Measurements from ENCODE around the gene RUNX1.

RUNX1 gene

DNA sequence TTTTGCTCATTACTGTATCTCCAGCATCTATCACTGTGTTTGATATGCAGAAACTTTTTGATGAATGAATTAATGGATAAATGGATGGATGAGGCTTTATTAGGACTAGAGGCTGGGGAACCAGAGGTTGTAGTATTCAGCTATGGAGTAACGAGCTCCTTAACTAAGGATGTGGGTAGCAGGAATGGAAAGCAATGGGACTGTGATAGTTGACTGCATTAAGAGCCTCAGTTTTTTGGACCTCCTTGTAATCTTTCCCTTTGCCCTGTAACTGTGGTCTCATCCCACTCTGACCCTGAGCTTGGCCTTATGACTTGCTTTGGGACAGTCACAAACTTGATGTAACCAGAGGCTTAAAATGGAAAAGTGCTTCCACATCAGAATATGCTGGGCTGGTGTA, 9.0 kb upstream of the RUNX1 start:
- no peak for DNase-seq

DNA sequence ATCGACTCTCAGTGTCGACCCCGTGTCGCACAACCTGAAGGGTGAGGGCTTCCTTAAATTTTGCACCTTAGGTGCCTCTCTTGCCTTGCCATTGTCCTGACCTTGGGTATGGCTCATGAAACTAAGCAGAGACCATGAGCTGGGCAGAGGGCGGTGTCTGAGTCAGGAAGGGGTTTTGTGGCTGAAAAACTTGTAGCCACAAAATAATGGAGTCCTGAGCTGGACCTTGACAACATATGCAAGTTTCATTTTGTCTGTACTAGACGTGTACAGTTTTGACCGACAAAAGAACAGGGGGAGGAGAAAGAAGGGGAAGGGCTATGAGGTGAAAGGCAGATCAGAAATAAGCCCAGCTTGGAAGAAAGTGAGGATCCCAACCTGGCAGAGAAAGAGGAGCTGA, 8.3 kb upstream of the RUNX1 start:
- no peak for DNase-seq

DNA sequence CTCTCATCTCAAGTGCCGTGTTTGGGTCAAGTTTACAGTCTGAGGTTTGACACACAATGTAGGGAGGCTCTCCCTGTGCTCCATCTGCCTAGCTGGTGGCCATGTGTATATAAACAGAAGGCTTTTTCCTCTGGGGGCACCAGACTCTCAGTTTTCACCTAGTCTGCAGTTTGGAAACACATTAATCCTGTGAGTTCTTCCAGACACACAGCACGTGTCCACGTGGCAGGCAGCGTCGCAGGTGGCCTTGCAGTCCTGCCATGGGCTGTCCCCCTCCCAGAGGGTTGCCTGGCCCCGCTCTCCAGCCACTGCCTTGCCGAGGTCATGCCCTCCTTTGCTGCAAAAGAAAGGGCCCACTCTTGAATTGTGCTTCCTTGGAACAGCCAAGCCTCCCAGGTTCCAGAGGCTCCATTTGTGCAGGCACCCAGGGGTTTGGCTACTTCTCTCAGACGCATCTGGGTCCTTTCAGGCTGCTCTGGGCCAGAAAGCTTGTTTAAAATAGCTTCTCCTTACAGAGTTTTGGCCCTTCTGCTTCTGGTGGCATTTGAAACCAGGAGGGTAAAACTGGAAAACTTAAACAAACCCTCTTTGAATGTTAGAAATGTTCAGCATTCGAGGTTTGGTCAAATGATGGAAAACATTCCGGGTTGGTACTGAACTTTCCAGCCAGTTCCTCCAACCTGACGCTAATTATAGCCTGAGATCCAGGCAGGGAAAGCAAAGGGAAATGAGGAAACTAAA, 4.4 kb upstream of the RUNX1 start:
- DNase-seq: no peak

DNA sequence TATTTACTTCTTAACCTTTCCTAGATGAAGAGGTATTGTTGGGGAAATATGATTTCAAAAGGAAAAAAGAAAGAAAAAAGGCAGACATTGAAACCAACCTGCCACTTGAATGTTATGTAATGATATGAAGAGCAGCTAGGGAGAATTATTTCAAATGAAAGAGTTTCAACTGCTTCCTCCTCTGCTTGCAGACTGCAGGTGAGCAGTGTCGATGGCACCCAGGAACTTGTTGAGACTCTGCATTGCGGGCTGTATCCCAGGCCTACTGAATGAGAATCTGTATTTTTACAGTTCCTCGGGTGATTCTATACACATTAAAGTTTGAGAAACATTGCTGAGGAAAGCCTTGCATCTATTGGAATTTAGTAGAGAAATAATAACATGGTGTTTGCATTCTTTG, 3.7 kb upstream of the RUNX1 start:
- no peak for DNase-seq

DNA sequence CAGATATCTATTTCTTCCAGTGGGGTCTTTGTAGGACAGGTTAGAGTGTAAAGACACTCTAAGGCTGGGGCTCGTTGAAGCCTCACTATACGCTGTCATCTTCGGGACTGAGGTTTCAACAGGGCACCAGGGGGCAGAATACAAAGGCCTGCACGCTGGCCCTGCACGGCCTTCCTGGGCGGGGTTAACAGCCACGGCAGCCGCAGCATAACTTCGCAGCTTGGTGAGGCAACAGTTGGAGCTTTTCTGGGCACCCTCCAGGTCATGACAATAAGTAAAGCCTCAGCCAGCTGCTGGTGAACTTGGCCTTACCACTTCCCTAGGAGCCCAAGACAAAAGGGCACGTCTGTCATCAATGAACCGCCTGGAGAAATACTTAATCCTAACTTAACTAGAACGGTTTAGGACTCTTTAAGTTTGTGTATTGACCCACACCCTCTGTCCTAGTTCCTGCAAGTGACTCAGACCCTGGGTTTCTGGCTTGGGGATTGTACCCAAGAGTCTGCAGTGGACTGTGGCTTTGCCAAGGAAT, 2.3 kb upstream of the RUNX1 start:
- DNase-seq: peak; percentile 83

DNA sequence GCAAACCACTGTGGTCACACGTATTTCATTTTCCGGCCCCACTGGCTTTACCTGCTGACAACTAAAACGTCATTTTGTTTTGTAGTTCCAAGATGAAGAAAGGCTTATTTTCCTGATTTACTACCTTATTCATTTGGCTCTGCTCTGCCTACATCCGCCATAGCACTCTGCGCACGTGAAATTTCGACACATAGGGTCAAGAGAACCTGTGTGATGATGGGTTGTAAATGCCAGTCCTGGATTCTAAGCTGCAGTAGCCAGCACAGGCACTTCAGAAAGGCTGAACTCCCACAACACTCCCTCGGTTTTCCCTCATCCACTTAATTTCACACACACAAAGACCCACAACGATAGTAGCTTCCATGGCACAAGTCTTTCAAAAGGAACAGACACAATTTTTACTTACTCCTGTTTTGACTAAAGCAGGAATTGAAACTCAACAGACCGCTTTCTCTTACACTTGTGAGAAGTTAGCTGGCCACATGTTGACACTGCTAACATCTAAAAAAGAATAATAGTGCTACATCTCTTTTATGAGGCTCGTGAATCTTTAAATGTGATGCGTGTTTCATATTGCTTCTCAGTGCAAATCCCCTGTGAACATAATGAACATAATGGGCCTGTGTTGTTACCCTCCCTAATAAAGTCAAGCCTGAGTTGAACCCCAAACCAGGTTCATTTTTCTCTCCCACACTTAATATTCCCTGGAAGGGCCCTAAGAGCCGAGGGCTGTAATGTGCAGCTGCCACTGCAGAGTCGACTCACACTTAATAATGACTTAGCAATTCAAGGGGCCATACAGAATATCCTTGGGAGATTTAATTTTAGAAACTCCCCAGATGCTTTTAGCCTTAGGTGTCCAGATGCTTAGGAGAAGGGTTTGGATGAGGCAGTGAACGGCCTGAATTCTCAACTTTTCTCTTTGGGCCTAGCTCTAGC, 1.5 kb upstream of the RUNX1 start:
- no peak for DNase-seq

DNA sequence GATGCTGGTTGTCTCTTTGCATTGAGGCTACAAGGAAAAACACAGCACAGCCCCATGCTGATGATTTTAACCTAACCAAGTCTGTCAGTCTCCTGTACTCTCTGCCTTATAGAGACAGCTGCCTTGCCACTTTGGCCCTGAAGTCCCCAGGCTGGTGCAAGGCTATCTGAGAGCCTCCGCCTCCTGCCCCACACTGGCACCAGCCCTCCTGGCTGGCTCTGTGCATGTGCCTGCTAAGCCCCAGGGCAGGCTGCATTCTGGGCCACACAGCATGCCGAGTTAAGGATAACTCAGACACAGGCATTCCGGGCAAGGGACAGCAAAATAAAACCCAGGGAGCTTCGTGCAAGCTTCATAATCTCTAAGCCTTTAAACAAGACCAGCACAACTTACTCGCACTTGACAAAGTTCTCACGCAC, 910 bp downstream of the RUNX1 start:
- DNase-seq: no peak

DNA sequence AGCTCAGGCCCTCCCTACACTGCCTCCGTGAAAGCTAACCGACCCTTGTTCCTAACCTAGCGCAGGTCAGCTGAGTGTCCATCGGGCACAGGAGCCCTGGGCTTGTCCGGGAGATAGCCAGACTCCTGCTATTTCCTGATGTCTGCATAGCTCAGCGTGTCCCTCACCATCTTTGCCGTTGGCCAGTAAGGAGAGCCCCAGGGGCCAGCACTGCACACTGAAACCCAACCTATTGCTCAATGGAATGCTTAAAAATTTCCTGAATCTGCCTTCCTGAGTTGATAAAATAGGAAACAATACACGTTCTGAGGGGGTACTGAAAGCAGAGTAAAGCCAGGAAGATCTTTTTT, 2.2 kb downstream of the RUNX1 start:
- DNase-seq: no peak

DNA sequence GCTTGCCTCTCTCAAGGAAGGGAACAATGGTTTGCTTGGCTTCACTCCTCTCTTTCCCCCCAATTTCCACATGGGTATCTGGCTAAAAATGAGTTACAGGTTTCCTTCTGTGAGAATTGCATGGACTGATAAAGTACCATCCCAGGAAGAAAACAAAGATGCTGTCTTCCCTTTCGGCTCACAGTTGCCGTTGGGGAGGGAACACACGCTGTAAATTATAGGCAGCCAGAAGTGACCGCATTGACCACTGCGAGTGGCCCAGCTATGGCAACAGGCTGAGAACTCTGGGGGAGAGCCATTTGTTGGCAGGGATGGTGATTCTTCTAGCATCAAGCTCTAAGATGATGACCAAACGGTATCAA, 2.9 kb downstream of the RUNX1 start:
- DNase-seq: no peak

DNA sequence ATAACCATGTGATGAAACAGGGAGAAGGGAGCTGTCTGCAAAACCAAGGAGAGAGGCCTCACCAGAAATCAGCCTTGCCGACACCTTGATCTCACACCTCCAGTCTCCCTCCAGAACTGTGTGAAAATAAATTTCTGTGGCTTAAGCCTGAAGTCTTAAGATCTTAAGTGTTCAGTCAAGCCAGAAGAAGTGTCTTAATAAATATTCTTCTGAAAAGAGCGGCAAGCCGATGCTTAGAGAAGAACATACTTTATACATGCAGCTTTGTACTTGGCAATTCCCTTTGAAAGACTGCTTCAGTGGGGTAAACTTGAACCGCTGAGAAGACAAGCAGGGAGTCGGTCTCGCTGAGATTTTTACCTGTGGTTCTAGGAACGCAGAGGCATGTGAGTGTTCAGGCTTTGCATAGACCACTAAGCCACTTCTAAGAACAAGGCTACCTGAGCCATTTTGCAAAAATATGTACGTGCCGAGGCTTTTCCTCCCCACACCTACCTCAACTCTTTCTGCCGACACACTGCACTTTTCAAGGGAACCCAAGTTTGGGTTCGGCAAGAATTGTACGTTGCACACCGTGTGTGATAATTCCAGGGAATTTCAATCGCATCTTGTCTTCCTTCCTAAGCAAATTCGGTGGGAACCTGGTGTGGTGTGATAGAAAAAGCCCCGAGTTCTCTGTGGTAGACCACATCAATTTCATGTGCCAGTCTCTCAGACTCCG, 3.4 kb downstream of the RUNX1 start:
- peak; percentile 82 for DNase-seq

DNA sequence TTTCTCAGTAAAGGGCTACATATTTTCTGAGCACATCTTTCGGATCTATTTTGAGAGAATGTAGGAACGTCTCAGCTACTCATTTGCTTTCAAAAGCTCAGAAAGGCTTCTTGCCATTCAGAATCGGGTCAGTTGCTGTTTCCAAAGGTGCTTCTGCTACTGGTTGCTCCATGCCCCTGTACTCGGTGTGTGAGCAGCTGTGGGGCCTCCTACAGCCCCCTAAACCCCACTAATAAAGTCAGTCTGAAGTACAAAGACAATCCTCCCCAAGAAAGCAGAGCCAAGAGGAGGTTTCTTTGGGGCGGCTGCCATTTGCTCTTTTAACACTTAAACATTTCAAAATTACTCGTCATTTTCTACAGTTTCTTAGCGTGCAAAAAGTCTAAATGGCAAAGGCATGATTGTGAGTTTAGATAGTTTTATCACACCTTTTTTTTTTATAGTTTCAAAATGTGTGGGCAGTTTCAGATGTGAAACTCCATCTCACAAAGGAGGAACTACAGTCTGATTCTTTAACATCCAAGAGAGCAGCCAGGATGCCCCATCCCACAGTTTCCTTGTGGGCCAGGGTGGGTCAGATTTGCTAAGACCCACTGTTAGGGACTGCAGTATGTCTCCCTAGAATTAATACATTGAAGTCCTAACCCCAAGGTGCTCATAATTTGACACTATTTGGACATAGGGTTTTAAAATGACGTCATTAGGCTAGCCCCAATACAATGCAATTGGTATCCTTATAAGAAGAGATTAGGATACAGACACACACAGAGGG, 4.1 kb downstream of the RUNX1 start:
- no peak for DNase-seq

DNA sequence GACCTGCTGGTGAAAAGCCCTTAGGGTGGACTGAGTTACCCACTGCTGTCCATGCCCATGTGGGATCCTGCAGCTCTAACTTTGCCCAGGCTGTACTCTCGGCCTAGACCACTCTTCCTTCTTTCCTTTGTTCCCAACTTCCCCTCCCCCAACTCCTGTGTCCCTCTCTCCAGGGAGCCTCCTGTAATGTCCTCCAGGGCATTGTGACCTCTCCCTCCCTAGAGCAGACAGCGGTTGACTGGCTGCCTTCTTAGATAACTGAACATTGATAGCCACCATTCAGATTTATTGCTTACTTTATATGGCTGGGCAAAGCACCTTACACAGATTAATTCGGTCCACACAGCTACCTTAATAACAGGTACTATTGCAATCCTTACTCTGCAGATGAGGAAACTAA, 5.0 kb downstream of the RUNX1 start:
- no peak for DNase-seq

DNA sequence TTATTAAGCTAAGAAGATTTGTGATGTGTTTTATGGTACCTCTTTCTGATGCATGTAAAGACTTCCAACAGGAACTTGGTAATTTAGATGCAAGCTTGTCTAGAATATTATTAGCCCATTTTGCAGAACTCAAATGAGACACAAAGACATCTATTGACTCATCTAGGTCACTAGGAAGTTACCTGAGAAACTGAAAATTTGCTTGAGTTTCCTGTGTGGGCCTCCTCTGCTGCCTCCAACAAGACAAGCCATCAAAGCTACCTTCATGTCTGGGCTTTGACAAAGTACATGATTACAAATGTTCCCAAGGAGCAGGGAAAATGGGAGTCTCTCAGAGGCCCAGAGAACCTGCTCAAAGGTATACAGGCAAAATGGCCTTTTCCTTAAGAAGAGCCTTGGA, 5.6 kb downstream of the RUNX1 start:
- peak; percentile 58 for DNase-seq

DNA sequence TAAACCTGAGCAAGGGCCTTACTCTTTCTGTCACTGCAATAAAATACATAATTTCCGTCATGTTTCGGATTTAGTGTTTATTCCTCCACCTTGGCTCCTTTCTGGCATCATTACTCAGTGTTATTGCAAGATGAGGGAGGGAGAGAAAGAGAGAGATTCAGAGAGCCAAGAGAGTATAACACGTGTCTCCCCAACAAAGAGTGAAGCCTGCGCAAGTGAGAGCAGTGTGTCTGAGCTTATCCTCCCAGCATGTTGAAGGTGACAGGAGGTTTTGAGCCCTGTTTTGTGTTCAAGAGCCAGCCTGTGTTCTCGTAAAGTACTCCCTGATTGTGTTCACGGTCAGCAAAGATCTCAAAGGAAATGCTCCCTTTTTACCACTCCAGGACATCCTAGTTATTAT, 6.3 kb downstream of the RUNX1 start:
- DNase-seq: no peak

DNA sequence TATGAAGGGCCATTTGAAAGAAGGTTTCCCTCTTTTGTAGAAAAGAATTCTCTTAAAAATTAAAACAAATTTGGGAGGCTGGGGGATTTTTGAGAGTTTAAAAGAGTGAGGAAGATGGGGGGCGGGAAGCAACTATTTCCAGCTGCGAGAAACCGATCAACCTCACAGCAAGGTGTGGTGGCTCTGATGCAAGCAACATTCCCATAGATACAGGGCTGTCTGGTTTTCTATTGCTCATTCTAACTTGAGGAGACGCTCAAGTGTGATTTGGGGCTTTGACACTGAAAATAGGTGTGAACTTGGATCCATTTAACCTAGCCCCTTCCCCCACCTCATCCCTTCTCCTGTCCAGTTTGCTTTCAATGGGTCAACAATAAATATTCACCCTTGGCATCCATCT, 7.2 kb downstream of the RUNX1 start:
- DNase-seq: no peak

DNA sequence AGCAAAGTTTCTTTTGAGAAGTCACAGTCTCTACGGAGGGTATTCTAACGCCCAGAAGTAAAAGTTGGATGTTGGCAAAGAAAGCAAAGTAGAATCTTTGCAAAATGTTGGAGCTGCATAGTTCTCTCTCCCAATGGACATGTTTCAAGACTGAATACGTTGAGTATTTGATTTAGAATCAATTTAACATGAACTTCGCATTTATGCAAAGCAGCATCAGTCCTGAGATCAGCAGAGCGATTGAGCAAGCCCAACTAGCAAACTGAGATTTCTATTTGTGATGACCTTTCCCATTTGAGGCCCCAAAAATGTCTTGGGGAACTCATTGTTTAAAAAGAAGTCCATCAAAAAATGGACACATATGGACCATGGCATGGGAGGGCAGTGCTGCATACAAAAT, 8.0 kb downstream of the RUNX1 start:
- DNase-seq: no peak

DNA sequence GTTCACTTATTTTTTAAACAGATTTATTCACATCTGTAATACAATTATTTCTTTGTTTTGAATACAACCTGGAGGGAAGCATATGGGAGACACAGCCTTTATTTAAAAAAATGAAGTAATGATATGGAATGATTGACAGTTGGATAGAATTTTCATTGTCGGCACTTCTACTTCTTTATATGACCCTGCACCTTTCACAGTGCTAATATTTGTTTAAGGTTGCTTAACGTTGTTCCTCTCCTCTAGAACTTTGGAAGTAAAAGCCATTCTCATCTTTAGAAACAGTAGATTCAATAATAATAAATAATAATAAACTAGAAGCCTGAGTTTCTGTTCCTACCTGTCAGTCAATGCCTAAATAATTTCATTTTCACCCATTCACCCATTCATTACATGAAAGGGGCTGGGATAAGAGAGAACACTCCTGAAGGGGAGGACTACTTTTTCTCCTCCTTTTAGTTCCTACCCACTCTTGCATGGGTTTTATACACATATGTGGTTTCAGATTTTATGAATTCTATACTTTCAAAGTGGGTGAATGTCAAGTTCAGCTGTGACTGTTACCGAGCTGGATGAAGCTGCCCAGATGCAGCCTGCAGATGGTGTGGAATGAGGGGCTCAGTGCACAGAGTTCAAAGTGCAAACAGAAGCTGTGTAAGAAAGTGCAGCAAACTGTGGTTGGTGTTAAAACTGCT, 9.4 kb downstream of the RUNX1 start:
- DNase-seq: no peak

DNA sequence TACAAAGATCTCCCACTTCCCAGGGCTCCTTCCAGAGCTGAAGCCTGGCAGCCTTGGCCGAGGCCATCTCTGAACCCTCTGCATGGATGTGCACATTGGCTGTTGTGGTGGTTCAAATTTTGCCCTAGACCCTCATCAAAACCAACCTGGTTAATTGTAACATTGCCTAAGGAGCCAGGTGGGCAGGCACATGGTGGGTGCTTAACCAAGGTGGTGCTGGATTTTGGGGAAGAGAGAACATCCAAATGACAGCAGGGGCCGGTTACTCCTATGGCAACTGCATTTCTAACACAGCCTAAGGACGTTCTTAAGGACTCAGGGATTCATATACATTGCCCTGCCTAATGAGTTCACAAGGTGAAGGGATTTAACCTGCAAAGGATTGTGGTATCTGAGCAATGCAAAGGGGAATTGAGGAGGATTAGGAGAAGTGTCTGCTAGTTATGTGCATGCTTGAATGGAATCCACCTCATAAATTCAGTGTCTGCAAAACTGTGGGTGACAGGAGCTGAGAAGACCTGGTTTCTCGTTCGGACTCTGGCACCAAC, 10.3 kb downstream of the RUNX1 start:
- no peak for DNase-seq

DNA sequence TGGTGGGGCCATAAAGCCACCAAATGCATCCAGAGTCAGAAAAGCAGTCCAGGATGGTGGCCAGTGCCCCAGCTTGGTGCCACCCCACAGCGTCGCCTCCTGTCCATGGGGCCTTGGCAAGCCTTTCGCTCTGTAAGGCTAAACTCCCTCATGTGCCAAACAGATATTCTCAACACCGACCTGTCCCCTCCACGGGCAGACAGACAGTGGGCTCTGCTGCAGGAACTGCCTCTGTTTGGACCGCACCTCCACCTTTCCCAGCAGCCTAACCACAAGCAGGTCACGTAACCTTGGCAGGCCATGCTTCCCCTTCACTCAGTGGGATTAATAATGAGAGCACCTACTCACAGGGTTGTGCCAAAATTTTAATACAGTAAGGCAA, 11.7 kb downstream of the RUNX1 start:
- no peak for DNase-seq

DNA sequence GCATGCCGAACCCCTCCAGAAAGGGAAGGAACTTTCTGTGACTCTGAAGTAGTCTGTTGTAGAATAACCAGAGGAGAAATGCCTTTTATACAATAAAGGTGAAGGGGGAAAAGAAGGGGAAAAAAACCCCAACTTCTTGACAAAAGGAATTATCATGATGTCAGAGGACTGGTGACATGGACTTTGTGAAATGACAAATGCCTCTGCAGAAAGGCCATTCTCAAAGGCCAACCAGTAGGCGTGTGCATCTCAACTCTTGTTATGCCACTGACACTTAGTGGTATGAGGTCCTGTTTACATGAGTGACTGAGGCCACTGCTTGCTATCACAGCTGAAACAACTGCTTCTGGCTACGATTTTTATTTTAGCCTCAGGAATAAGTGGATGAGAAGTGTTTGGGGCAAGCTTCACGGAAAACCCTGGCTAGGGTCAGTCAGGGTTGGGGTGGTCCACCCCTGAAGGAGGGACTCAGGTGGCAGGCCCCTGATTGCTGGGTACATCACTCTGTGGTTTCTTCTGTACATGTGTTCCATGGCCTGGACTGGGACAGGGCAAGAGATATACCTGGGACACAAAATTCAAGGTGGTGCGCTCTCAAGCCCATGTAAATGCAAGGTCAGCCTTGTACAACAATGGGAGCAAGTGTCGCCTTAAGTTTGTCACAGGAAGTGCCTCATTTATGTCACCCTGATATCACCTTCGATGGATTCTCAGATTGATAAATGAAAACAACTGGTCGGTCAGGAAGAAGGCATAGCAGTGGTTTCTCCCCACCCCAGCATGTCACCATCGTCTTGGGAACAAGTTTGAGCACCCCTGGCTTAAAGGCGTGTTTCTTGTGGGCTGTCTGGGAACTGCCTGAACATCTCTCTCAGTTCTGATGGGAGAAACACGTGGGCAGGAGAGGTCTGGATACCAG, 12.4 kb downstream of the RUNX1 start:
- no peak for DNase-seq

DNA sequence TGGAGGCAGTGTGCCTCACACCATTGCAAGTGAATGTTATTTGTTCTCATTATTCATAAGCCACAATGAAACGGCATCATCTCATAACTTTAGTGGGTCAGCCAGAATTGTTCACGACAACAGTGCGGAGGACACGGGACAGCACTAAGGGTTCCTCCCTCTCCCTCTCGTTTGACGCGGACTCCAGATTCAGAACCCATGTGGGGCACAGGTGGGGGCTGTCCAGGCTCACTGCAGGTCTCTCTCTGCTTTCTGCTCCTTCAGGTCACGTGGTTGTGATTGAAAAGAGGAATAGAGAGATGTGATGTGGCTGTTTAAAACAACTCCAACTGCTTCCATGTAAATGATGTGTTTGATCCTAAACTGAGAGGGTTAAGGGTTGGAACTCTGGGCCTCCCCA, 13.5 kb downstream of the RUNX1 start:
- no peak for DNase-seq

Data from central memory CD4-positive, alpha-beta T cell (primary cell).